Measurements from ENCODE around the gene KCNIP1. TPM values are rescaled to one million over a fixed set of nuclear protein-coding genes. Genes with fewer than 3 reads are reported as not detected.

Gene KCNIP1
- total RNA-seq, 2 donors from 2014 or later = 1.6 to 13.5 TPM

DNA sequence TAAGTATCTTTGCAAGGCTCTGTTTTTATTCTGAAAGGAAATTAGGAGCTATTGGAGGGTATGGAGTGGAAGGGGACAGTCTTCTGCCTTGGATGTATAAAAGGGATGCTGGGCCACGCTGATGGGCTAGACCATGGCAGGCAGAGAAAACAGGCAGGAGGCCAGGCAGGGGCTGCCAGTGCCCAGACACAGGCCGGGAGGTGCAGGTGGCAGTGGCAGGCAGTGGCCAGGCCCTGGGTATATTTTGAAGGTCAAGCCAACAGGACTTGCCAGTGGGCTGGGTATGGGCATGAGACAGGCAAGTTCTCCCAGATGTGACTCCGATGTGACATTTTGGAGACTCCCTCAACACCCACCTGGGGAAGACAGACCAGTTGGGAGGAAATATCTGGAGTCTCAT lies 131.9 kb downstream of the KCNIP1 start:
- no peak overlapping the region for H3K4me3 ChIP-seq
- no peaks in the 10 kb centered on the region for H3K4me1 ChIP-seq (replicated peaks)
- no peak overlapping the region for H3K27ac ChIP-seq
- intact Hi-C loops (cut with DNase I) = loop anchor here (5.0 to 10.0 kb wide), 2 partner anchors 157 to 541 kb away; no protein-coding TSS in a partner anchor
- 93% methylated on average over 3 of the region's 3 CpGs for WGBS
- DNase-seq (ENCODE audit: low spot score) = no peak
- H3K36me3 ChIP-seq = no peaks in the 10 kb centered on the region
- TF ChIP-seq, protein P1, sequence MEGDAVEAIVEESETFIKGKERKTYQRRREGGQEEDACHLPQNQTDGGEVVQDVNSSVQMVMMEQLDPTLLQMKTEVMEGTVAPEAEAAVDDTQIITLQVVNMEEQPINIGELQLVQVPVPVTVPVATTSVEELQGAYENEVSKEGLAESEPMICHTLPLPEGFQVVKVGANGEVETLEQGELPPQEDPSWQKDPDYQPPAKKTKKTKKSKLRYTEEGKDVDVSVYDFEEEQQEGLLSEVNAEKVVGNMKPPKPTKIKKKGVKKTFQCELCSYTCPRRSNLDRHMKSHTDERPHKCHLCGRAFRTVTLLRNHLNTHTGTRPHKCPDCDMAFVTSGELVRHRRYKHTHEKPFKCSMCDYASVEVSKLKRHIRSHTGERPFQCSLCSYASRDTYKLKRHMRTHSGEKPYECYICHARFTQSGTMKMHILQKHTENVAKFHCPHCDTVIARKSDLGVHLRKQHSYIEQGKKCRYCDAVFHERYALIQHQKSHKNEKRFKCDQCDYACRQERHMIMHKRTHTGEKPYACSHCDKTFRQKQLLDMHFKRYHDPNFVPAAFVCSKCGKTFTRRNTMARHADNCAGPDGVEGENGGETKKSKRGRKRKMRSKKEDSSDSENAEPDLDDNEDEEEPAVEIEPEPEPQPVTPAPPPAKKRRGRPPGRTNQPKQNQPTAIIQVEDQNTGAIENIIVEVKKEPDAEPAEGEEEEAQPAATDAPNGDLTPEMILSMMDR (IDR thresholded peaks at IDR 0.05) = no peak
- TF ChIP-seq POLR2A (IDR thresholded peaks at IDR 0.05) (no peak), POLR2AphosphoS5 (IDR thresholded peaks at IDR 0.05) (no peak)
- H3K9me3 ChIP-seq = no peaks in the 10 kb centered on the region
- no peaks in the 10 kb centered on the region for H3K27me3 ChIP-seq (replicated peaks; ENCODE audit: insufficient read depth)

DNA sequence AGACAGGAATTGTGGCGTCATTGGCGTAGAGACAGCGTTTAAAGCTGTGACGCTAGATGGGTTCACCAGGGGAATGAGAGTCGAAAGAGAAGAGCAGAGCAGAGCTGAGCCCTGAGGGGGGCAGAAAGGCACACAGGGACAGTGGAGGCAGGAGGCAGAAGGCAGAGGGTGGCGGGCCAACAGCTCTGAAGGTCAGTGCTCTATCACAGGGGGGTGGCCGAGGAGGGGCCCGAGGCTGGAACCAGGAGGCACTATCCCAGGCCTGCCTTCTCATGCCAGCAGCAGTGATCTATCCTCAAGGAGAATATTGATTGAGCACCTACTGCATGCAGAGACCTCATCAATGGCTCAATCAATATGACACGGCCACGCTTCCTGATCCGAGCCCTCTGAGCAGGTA lies 132.4 kb downstream of the KCNIP1 start:
- intact Hi-C loops (cut with DNase I) = loop anchor here (5.0 to 10.0 kb wide), 2 partner anchors 156 to 541 kb away; no protein-coding TSS in a partner anchor
- TF ChIP-seq, protein P1 (IDR thresholded peaks at IDR 0.05) = no peak
- TF ChIP-seq POLR2A (IDR thresholded peaks at IDR 0.05) (no peak), POLR2AphosphoS5 (IDR thresholded peaks at IDR 0.05) (no peak)

DNA sequence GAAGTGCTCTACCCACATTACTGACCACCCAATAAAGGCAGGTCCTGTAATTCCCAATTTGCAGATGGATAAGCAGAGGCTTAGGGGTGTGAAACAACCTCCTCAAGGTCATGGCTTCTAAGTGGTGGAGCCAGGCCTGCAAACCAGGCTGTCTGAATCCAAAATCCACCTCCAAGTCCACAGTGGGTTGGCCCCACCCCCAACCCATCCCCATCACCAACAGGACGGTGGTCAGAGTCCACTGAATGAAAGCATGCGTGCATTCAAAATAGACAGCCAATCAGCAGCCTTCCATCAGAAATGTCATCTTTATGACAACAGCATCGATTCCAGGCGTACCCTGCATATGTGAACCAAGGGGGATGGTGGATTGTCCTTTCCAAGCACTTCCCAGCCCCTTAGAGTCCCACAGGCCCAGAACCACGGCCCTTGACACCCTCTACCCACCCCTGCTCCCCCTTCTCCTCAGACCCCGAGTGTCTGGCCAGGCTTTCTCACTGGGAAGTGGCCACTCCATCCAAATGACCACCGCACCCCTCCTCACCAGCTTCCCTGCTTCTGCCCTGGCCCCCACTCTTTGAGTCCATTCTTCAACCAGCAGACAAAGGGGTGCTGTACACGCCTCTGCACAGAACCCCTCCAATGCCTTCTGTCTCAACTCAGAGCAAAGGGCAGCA lies 133.1 kb downstream of the KCNIP1 start:
- no peak overlapping the region for H3K27ac ChIP-seq
- no peaks in the 10 kb centered on the region for H3K36me3 ChIP-seq
- no peak for DNase-seq (ENCODE audit: low spot score)
- H3K9me3 ChIP-seq = no peaks in the 10 kb centered on the region
- H3K4me1 ChIP-seq (replicated peaks) = no peaks in the 10 kb centered on the region
- no peak overlapping the region for H3K4me3 ChIP-seq
- no peaks in the 10 kb centered on the region for H3K27me3 ChIP-seq (replicated peaks; ENCODE audit: insufficient read depth)
- intact Hi-C loops (cut with DNase I) = loop anchor here (5.0 to 10.0 kb wide), 2 partner anchors 155 to 542 kb away; no protein-coding TSS in a partner anchor
- WGBS = 87% methylated on average over 8 of the region's 8 CpGs
- TF ChIP-seq, protein P1 (IDR thresholded peaks at IDR 0.05) = no peak
- TF ChIP-seq POLR2A (IDR thresholded peaks at IDR 0.05) = no peak
- no peak for TF ChIP-seq POLR2AphosphoS5 (IDR thresholded peaks at IDR 0.05)

More for the DNA sequence above, 132.4 kb downstream of the KCNIP1 start:
- no peaks in the 10 kb centered on the region for H3K36me3 ChIP-seq
- no peak overlapping the region for H3K4me3 ChIP-seq
- H3K27ac ChIP-seq = no peak overlapping the region
- no peaks in the 10 kb centered on the region for H3K27me3 ChIP-seq (replicated peaks; ENCODE audit: insufficient read depth)
- WGBS = 93% methylated on average over 11 of the region's 11 CpGs
- no peak for DNase-seq (ENCODE audit: low spot score)
- no peaks in the 10 kb centered on the region for H3K4me1 ChIP-seq (replicated peaks)
- no peaks in the 10 kb centered on the region for H3K9me3 ChIP-seq

DNA sequence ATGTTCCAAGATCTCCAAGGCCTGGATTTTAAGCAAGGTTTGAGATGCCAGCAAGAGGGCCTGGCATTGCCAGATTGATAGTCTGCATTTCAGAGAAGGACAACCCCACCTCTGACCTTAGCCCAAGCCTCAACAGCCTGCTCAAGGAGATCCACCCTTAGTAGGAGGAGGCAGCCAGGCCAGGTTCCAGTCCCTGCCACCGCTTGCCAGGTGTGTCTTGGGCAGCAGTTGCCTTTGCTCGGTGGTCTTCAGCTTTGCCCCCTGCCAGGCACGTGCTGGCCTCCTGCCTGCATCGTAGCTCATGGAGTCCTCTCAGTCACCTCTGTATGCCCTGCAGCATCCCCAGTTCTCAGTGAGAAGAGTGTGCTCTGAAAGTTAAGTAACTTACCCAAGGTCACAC lies 134.2 kb downstream of the KCNIP1 start:
- 84% methylated on average over 3 of the region's 4 CpGs for WGBS

More for the DNA sequence above, 134.2 kb downstream of the KCNIP1 start:
- Histone ChIP-seq H3K4me3 (no peak overlapping the region), H3K27me3 (replicated peaks; ENCODE audit: insufficient read depth) (no peaks in the 10 kb centered on the region), H3K36me3 (no peaks in the 10 kb centered on the region), H3K27ac (no peak overlapping the region), H3K9me3 (no peaks in the 10 kb centered on the region), H3K4me1 (replicated peaks) (no peaks in the 10 kb centered on the region)
- DNase-seq (ENCODE audit: low spot score) = no peak
- intact Hi-C loops (cut with DNase I) = loop anchor here (5.0 to 10.0 kb wide), 2 partner anchors 154 to 543 kb away; no protein-coding TSS in a partner anchor
- TF ChIP-seq POLR2AphosphoS5 (IDR thresholded peaks at IDR 0.05) (no peak), POLR2A (IDR thresholded peaks at IDR 0.05) (no peak)
- TF ChIP-seq, protein P1 (IDR thresholded peaks at IDR 0.05) = no peak
